NK-92 treated with Interleukin-12 subunit alpha and Interleukin-12 subunit beta, amount 100 ng/mL, for 24 hours (cell line): ENCODE data around the gene FGF22.
"Not testable (repeated sequence)": the region's sequence is repeated elsewhere in the genome, so short reads cannot be mapped to it uniquely, and the experiment has no call there.

Experiments
- DNase-seq: peaks from one replicate; lab custom pipeline; 2025; lab: John Stamatoyannopoulos, UW

Gene FGF22

DNA sequence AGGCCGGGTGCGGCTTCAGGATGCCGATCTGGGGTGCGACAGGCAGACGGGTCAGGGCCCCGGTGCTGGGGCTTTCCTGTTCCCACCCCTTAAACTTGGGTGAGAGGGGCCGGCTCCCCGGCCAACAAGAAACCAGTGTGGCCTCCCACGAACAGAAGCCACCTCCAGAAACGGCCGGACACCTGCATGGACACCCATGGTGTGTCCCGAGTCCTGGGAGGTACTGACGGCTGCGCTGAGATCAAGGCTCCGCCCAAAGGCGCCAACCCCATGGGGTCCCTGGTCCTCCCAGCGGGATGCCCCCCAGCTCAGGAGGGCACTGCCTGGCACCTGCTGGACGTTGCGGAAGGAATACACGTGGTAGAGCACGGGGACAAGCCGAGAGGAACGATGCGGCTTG, 17.9 kb upstream of the FGF22 start:
- DNase-seq: no peak

DNA sequence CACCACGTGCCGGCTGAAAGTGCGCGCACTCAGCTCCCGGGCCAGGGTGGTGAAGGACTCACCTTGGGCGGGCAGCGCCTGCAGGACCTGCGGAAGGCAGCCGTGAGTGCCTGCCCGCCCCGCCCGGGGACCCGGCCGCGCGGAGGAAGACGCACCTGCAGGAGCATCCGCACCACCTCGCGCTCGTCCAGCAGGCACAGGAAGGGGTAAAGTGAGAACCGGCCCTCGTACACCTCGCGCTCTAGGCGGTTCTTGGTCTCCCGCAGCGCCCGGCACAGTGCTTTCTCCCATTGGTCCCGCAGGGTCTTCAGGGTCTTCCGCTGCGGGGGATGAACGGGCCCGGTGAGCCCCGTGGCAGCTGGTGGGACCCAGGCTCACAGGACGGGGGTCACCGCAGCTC, 17.0 kb upstream of the FGF22 start:
- DNase-seq: no peak

DNA sequence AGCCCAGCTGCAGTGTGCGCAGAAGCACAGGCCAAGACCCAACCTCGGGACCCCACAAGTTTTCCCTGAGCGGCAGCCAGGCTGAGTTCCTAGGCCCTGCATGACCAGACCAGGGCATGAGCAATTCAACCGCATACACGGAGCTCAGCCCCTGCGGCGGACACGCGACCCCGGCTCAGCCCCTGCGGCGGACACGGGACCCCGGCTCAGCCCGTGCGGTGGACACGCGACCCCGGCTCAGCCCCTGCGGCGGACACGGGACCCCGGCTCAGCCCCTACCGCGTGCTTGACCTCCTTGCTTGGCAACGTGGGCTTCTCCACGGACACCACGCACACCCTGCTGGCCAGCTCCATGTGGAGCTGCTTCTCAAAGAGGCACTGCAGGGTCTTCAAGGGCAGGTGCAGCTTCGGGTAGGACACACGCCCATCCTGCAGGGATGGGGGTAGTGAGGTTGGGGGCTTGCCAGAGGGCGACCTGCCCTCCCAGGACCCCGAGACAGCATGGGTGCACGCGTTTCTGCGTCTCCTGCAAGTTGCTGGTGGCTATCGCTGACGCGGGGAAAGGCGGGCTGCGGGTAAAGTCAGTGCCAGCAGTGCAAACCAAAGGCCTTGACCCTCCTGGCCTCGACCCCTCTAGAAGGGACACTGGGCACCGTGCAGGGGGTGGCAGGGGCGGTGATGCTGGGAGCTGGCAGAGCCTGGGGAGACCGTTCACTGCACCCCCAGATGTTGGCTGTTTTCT, 16.3 kb upstream of the FGF22 start:
- DNase-seq: no peak

DNA sequence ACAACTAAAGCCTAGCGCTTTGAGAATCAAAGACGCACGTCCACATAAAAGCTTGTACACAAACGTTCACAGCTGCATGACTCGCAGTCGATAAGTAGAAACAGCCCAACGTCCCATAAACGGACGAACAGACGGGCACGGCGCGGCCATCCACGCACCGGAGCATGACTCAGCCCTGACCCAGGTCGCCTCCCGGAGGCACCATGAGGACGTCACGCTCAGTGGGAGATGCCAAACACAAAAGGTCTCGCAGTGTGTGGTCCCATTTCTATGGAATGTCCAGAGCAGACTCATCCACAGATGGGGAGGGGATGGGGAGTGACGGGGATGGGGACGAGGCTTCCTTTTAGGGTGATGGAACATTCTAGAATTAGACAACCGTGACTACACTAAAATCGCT, 15.7 kb upstream of the FGF22 start:
- DNase-seq: no peak

DNA sequence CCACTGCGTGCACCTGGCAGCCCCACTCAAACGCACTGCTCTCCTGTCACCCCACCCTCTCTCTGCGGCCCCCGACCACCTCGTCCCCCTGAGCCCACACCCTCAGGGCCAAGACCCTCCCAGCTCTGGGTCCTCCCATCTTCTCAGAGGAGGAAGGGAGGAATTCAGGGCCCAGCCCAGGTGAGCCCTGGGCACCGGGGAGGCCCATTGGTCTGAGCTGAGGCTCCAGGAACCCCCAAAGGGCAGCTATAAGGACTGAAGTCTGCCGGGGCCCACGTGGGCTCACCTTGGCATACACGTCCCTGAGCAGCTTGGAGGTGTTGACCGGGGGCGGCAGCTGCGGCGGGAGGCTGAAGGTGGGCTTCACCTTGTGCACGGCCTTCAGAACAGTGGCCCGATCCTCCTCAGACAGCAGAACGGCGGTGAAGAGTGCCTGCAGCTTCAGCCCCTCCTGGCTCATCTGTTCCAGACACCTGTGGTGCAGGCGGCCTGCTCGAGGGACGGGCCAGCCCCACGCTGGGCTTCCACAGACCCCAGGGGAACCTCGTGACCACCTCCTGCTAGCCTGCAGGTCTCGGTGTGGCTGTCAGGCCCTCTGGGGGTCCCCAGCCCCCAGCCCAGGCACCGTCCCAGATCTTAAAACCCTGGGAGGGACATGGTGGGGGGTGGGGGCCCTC, 15.1 kb upstream of the FGF22 start:
- no peak for DNase-seq

DNA sequence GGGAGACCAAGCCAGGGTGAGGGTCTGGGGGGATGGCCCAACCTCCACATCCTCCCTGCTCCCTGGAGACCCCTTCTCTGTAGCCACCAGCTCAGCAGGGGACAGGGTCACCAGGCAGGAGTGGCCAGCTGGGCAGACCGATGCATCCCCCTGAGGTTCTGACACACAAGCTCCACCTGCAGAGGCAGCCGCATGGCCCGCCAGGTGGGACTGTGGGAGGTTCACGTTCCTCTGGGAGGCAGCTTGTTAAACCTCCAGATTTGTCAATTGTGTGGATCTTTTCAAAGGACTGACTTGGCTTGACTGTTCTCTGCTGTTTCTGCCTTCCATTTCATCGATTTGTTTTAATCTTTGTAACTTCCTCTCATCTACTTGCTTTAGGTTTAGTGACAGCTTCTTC, 14.4 kb upstream of the FGF22 start:
- no peak for DNase-seq

DNA sequence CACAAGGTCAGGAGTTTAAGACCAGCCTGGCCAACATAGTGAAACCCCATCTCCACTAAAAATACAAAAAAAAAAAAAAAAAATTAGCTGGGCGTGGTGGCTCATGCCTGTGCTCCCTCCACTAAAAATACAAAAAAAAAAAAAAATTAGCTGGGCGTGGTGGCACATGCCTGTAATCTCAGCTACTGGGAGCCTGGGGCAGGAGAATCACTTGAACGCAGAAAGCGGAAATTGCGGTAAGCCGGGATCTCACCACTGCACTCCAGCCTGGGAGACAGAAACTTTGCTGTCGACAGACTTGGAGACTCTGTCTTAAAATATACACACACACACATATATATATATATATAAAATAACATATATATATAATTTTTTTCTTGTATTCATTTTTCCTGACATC, 13.1 kb upstream of the FGF22 start:
- DNase-seq: not testable (repeated sequence)

DNA sequence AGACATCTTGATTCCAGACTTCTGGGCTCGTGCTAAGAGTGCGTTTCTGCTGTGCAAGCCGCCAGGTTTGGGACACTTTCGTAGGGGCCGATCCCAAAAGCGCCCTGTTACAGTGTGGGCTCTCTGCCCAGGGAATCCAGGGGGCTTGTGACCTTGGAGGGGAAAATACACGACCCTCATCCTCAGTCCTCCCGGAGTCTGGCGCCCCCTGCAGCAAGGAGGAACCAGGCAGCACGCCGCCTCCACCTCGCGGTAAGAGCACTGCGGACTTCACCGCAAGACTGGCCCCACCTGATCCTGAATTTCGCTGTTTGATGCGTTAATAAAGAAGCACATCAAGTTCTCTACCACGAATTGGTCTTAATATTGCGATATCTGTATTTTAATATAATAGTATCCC, 11.5 kb upstream of the FGF22 start:
- DNase-seq: no peak

DNA sequence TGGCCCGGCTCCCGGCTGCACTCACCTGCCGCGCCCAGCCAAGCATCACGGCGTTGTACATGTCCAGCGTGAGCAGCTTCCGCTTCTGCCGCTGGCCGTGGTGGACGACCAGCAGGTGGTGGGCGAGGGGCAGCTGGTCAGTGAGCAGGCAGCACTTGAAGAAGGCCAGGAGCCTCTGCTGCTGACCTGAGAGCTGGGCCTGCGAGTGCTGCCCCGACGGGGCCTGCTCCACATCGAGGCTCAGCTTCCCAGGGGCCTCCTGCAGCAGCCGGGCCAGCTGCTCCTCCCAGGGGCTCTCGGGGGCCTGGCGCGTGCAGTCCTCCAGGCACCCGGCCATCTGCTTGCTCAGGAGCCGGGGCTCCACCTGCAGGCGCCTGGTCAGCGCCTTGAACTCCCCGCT, 10.2 kb upstream of the FGF22 start:
- DNase-seq: not testable (repeated sequence)

DNA sequence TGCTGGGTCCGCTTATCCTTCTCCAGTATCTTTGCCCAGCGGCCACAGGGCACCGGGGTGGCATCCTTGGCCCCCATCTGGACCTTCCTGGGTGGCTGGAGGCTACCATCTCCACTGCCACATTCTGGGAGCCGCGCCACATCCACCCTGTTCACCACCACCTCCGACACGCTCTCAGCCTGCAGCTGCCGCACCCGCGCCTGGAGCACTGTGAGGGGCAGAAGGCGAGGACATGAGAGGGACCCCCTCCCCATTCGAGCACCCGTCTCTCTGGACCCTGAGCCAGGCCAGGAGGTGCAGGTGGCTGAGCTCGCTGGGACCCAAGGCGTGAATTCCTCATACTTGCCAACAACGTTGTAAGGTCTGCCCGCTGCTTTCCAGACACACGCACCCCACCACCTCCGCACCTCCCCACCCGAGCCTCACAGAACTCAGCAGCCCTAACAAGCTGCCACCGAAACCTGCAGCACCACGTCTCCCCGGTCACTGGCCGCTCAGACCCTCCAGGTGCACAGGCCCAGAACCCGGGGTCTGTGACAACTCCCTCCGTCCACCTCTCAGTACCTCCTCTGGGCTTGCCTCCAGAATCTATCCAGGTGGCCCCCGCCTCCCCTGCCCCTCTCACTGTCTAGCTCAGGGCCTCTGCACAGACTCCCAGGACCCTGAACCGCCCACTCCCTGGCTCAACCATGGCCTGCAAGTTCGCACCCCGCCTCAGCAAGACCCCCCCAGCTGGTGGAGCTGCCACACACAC, 9.5 kb upstream of the FGF22 start:
- DNase-seq: no peak

DNA sequence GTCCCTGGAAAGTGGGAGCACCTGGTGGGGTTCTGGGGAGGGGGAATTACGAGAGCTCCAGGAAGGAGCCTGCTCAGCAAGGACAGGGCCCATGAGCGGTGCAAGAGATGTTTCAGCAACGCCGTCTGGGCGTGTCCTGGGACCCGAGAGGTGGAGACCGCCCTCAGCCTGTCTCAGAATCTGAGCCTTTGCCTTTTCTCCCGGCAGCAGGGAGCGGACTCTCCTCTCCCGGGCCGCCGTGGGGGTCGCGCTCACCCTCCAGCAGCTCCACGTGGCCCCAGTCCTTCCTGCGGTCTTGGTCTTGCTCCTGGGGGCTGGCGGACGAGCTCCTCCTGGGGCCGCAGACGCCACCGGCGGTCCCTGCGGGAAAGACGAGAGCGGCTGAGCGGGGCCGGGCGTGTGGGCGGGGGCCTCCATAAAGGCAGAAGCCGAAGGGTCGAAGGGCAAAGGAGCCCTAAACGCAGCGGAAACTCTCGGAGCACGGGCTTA, 7.1 kb upstream of the FGF22 start:
- DNase-seq: no peak

DNA sequence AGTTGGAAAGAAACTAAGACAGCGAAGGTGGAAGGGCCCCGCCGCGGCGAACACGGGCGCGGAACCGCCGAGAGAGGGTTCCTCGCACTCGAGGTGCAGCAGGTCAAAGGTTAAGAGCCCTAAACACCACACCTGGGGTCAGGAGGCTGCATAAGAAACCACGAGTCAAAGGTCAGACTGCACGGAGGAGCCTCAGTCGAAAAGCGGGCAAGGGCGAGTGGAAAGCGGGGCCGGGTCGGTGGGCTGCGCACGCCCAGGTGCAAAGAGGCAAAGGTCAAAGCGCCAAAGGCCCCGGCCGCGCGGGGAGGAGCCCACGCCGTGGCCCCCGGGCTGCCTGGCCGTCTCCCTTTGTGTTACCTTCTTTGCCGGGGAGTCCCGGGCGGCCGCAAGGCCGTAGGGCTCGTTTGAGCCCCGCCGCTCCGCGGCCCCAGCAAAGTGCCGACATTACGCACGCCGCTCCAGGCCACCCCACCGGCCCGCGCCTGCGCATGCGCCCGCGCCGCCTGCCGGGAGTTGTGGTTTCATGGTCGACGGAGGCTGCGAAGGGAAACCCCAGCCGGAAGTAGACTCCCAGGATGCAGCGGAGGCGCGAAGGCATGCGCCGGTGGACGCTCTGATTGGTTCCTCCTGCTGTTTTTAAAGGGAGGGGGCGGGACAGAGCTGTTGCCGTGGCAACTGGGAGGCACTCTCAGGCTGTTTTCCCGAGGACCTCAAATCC, 6.5 kb upstream of the FGF22 start, which contains the start of gene POLRMT:
POLRMT (minus strand) TSS at position 470 of the 718 bp plus-strand sequence; CDS start at position 445, 25 bp downstream.
- DNase-seq: peak; percentile 96

DNA sequence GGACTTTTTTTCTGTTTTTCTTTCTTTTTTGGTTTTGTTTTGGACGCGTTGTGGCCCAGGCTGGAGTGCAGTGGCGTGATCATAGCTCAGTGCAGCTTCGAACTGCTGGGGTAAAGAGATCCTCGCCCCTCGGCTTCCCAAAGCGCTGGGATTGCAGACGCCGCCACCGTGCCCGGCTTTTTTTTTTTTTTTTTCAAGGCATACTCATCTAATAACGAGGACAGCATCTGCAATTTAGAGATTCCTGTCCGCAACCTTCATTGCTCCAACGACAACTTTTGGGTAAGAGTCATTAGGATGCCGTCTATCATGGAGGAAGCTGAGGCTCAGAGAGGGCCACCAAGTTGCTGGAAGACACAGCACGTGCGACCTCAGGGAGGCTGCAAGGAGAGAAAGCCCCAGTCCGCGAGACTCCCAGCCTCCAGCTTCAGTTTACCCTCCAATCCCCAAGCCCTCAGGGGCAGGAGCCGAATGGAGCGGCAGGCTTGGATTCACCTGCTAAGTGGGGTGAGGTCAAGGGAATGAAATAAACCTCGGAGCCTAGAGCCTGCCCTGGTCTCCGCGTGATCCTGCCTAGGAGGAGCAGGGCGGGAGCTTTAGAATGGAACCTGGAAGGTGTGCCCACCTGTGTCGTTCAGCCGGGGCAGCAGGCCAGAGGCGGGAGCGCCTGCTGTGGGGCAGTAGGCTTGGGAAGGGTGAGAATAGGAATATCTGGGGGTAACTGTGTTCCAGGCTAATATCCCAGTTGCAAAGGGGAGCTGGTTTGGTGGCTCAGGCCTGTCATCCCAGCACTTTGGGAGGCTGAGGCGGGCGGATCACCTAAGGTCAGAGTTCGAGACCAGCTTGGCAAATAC, 5.7 kb upstream of the FGF22 start:
- DNase-seq: no peak

DNA sequence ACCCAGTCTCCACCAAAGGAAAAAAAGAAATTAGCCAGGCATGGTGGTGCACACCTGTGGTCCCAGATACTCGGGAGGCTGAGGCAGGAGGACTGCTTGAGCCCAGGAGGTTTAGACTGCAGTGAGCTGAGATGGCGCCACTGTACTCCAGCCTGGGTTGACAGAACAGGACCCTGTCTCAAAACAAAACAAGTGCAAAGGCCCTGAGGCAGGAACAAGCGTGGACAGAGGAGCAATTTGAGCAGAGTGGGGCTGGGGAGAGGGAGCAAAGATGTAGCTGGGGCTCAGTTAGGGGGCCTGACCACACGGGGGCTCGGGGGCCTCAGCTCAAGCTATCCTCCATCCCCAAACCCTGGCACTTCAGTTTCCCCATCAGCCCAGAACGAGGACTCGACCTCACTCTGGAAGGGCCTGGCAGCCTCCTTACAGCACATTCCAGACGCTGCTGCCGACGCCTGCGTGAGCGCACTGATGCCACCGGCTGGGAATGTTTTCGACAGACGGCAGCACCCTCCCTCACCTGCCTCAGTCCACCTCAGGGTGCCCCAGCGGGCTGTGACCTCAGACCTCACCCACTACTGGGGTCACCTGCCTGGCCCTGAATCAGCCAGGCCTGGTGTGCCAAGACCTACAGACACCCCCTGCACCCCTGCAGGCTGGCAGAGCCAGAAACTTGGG, 4.6 kb upstream of the FGF22 start:
- DNase-seq: no peak

DNA sequence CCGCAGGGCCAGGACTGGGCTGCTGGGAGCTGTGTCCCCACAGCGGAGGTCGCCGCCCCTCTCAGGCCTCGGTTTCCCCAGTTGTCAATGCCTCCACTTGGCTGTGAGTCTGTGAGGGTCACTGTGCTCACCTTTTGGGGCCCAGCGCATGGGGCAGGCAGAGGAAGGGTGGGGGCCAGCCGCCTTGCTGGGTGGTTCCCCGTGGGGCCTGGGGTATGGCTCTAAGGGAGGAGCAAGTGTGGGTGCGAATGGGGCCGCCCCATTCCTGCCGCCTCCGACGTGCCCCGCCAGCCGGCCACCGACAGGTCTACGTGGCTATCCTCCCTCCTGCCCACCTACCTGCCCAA, 800 bp upstream of the FGF22 start:
- DNase-seq: no peak

DNA sequence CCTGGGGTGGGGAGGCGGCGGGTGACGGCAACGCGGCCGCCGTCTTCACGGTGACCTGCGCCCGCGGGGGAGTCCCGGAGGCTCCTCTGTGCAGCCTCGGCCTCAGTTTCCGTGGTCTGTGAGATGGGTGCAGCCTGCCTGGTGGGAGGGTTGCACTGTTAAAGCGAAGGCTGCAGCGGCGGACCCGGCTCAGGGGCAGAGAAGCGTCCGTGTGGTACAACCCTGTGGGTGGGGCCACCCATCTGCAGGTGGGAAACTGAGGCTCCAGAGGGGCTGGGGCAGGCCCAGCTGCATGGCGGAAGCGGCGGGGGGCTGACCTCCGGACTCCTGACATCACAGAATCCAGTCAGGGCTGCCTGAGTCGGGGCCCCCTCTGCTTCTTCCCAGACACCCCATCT, 481 bp downstream of the FGF22 start:
- no peak for DNase-seq

DNA sequence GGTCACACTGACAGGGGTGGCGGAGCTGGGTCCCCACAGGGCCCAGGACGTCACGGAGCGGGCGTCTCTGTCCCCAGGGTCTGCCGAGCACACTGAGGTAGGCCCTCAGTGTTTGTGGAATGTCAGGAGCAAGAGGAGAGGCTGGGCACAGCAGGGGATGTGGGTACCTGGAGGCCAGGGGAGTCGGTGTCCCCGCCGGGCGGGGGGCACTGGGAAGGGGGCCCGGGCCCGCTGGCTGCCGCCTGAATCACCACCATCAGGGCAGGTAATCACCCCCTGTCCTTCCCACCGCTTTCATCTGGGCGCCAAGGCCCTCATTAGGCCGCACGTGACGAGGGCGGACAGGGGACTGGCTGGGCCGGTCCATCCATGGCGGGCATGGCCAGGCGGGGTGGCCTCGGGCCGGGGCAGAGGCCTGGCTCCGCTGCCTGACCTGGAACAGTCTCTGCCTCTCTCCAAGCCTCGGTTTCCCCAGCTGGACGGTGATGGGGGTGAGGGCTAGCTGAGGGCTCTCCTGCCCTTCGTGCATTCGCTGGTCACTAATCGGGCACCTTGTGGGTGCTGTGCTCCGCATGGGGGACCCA, 1.0 kb downstream of the FGF22 start:
- DNase-seq: no peak

DNA sequence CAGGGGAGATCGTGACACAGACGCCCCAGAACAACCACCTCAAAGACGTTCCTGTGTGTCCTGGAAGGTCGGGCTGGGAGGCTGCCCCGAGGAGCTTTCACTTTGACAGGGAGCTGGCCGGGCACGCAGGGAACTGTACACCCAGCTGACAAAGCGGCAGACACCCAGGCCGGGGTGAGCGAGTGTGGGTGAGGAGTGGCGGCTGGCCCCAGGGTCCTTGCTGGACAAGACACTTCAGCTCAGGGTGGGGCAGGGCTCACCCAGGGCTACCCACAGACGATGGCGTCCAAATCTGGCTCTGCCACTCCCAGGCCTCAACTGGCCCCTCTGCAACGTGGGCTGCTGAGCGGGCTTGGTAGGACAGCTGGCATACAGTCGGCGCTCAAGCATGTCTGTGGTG, 2.0 kb downstream of the FGF22 start:
- no peak for DNase-seq

DNA sequence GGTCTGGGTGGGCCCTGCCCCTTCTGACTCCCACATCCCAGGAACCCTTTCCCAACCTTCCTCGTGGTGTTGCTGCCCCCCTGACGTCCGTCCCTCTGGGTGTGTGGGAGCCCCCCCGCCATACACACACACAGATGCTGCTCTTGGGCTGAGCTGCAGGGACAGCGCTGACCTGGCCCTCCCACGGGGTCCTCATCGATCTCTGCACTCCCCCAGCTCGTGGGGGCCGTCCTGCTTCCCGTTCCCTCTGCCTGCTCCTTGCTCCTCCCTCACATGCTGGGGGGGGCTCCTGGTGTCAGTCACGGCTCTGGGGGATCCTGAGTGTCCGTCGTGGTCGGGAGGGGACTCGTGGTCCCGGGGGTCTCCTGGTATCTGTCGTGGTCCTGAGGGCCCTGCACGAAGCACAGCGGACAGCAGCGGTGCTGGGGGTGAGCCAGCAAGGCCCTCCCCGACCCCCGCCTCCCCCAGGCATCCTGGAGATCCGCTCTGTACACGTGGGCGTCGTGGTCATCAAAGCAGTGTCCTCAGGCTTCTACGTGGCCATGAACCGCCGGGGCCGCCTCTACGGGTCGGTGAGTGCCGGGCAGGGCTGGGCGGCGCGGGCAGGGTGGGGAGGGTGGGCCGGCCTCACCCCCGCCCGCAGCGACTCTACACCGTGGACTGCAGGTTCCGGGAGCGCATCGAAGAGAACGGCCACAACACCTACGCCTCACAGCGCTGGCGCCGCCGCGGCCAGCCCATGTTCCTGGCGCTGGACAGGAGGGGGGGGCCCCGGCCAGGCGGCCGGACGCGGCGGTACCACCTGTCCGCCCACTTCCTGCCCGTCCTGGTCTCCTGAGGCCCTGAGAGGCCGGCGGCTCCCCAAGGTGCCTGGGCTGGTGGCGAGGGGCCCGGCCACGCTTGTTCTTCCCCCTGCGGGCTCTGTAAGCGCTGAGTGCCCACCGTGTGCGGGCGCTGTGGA, 3.4 kb downstream of the FGF22 start:
- DNase-seq: no peak
